Hepatocyte (in vitro differentiated cells): Measurements from ENCODE around the gene DHRS7C. TPM values are rescaled to one million over a fixed set of nuclear protein-coding genes. Genes with fewer than 3 reads are reported as not detected.

ENCODE experiments used
- DNase-seq: peaks from one replicate; pipeline ENCODE4 v3.0.0-alpha.2; 2016; ENCODE audit warnings: low spot score
- H2AFZ ChIP-seq: fragments of 200-600 bp; sonication (generic); 2 replicates; pipeline ENCODE4 v1.6.0; 2016; ENCODE audit warnings: antibody characterized with exemption, mild to moderate bottlenecking
- H3K27ac ChIP-seq: fragments of 200-600 bp; sonication (generic); 2 replicates; pipeline ENCODE4 v1.5.1; 2016; ENCODE audit warnings: mild to moderate bottlenecking
- H3K27me3 ChIP-seq: fragments of 200-600 bp; sonication (generic); 2 replicates; pipeline ENCODE4 v1.6.1; 2016
- H3K36me3 ChIP-seq: fragments of 200-600 bp; sonication (generic); replicated peaks from 2 replicates; pipeline ENCODE4 v1.5.1; 2016; ENCODE audit warnings: low read depth; ENCODE audit not compliant: insufficient read depth
- H3K4me1 ChIP-seq: fragments of 200-600 bp; sonication (generic); 2 replicates; pipeline ENCODE4 v1.5.1; 2016; ENCODE audit warnings: mild to moderate bottlenecking, moderate library complexity; ENCODE audit not compliant: insufficient read depth
- H3K4me2 ChIP-seq: fragments of 200-600 bp; sonication (generic); 2 replicates; pipeline ENCODE4 v1.6.0; 2016
- H3K4me3 ChIP-seq: fragments of 200-600 bp; sonication (generic); 2 replicates; pipeline ENCODE4 v1.5.1; 2016; ENCODE audit warnings: mild to moderate bottlenecking
- H3K79me2 ChIP-seq: fragments of 200-600 bp; sonication (generic); 2 replicates; pipeline ENCODE4 v1.6.0; 2017; ENCODE audit warnings: mild to moderate bottlenecking
- H3K9me2 ChIP-seq: fragments of 200-600 bp; sonication (generic); replicated peaks from 2 replicates; pipeline ENCODE4 v1.6.0; 2017; ENCODE audit warnings: mild to moderate bottlenecking; ENCODE audit not compliant: insufficient read depth
- H3K9me3 ChIP-seq: fragments of 200-600 bp; sonication (generic); 2 replicates; pipeline ENCODE4 v1.5.1; 2016; ENCODE audit warnings: low read depth, mild to moderate bottlenecking
- H4K20me1 ChIP-seq: fragments of 200-600 bp; sonication (generic); 2 replicates; pipeline ENCODE4 v1.6.0; 2016; ENCODE audit warnings: mild to moderate bottlenecking; ENCODE audit not compliant: insufficient read depth, poor library complexity, severe bottlenecking
- EZH2 ChIP-seq: fragments of 200-600 bp; sonication (generic); IDR thresholded peaks from 2 replicates; pipeline ENCODE4 v1.6.1; 2016; ENCODE audit warnings: antibody characterized with exemption, mild to moderate bottlenecking, borderline replicate concordance
- EZH2phosphoT487 ChIP-seq: fragments of 200-600 bp; sonication (generic); IDR thresholded peaks from one replicate; pipeline ENCODE4 v1.6.1; 2018; ENCODE audit warnings: antibody characterized with exemption, mild to moderate bottlenecking, low read depth, moderate library complexity; ENCODE audit not compliant: unreplicated experiment, severe bottlenecking
- WGBS: methylation state at CpG from one replicate; pipeline ENCODE4 v1.1.6; 2016; ENCODE audit warnings: low lambda C conversion rate; ENCODE audit errors: missing lambda C conversion rate; 5-methylcytosine and 5-hydroxymethylcytosine counted together
- polyA plus RNA-seq: library from polyadenylated mRNA; unstranded; fragments of >200 nt; fragmentation: Nextera tagmentation; extraction: Ambion mirVana; gene quantifications from 2 replicates; pipeline ENCODE4 v1.2.1, GENCODE V29; 2016
- total RNA-seq: library from RNA; depleted of rRNA; stranded (reverse); fragments of >200 nt; gene quantifications from 2 replicates; pipeline ENCODE4 v1.2.3, GENCODE V29; 2014
- TF ChIP-seq, protein P1 (sequence below): fragments of 200-600 bp; sonication (generic); IDR thresholded peaks from 2 replicates; pipeline ENCODE4 v1.5.1; 2016; ENCODE audit warnings: antibody characterized with exemption, mild to moderate bottlenecking; ENCODE audit not compliant: poor library complexity

DHRS7C gene
- total and polyA plus RNA-seq, 2 experiments from 2014 or later = 0.19 TPM; not detected in 1

DNA sequence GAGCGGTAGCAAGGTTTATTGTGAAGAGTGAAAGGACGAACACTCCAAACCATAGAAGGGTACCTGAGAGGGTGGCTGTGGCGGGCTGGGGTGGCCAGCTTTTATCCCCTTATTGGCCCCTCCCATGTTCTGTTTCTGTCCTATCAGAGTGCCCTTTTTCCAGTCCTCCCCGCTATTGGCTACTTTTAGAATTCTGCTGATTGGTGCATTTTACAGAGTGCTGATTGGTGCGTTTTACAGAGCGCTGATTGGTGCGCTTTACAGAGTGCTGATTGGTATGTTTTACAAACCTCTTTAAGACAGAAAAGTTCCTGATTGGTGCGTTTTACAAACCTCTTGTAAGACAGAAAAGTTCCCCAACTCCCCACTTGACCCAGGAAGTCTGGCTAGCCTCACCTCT, 18.0 kb upstream of the DHRS7C start:
- no peak overlapping the region for H3K27ac ChIP-seq
- H3K4me1 ChIP-seq = no peaks in the 10 kb centered on the region
- 93% methylated on average over 8 of the region's 8 CpGs for WGBS
- no peaks in the 10 kb centered on the region for H3K79me2 ChIP-seq
- H3K27me3 ChIP-seq = no peaks in the 10 kb centered on the region
- no peak overlapping the region for H2AFZ ChIP-seq
- no peak overlapping the region for H3K4me3 ChIP-seq
- no peak for TF ChIP-seq EZH2
- TF ChIP-seq, protein P1, sequence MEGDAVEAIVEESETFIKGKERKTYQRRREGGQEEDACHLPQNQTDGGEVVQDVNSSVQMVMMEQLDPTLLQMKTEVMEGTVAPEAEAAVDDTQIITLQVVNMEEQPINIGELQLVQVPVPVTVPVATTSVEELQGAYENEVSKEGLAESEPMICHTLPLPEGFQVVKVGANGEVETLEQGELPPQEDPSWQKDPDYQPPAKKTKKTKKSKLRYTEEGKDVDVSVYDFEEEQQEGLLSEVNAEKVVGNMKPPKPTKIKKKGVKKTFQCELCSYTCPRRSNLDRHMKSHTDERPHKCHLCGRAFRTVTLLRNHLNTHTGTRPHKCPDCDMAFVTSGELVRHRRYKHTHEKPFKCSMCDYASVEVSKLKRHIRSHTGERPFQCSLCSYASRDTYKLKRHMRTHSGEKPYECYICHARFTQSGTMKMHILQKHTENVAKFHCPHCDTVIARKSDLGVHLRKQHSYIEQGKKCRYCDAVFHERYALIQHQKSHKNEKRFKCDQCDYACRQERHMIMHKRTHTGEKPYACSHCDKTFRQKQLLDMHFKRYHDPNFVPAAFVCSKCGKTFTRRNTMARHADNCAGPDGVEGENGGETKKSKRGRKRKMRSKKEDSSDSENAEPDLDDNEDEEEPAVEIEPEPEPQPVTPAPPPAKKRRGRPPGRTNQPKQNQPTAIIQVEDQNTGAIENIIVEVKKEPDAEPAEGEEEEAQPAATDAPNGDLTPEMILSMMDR = no peak
- TF ChIP-seq EZH2phosphoT487 = no peak
- no peaks in the 10 kb centered on the region for H4K20me1 ChIP-seq
- no peaks in the 10 kb centered on the region for H3K9me3 ChIP-seq
- H3K4me2 ChIP-seq = no peak overlapping the region
- no peaks in the 10 kb centered on the region for H3K9me2 ChIP-seq
- H3K36me3 ChIP-seq = no peaks in the 10 kb centered on the region
- no peak for DNase-seq

DNA sequence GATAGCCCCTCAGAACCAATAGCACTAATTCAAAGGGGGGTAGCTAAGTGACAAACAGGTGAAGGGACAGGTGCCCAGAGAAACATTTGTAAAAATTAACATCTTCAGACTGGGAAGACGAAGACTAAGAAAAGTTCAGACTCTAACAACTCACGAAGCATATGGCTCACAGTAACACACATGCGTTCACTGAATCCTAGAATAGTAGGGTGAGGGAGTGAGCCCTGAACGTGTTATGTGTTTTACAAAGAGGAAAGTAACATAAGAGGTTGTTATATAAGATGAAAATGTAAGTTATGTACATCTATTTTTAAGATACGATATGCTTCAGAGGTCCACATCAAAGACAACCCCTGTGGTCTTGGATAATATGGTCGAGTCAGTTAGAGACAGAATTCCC, 15.3 kb upstream of the DHRS7C start:
- no peak overlapping the region for H3K4me2 ChIP-seq
- 80% methylated on average over 6 of the region's 6 CpGs for WGBS

DNA sequence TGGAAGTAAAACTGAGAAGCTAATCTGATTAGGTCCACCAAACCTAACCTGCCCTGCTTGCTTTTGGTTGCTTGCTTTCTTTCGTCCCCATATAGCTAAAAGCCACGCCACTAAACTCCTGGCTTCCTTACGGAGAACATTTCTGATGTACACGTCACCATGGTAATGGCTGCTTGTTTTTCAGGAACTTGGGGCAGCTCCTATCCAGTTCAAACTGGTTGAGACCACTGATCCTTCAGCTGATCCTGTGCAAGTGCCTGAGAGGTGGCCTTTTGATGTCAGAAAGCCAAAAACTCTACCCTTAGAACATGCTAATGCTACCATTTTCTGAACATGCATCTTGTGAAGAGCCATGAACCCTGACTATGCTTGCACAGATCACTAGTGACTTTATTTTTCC, 14.4 kb upstream of the DHRS7C start:
- Histone ChIP-seq H3K4me3 (no peak overlapping the region), H3K79me2 (no peaks in the 10 kb centered on the region), H3K27ac (no peak overlapping the region), H3K27me3 (no peaks in the 10 kb centered on the region), H3K9me3 (no peaks in the 10 kb centered on the region), H3K4me1 (no peaks in the 10 kb centered on the region), H3K9me2 (no peaks in the 10 kb centered on the region), H3K36me3 (no peaks in the 10 kb centered on the region), H2AFZ (no peak overlapping the region), H4K20me1 (no peaks in the 10 kb centered on the region), H3K4me2 (no peak overlapping the region)
- WGBS = 64% methylated on average over 4 of the region's 4 CpGs
- no peak for TF ChIP-seq EZH2
- TF ChIP-seq, protein P1 = no peak
- TF ChIP-seq EZH2phosphoT487 = no peak
- DNase-seq = no peak

More for the DNA sequence above, 15.3 kb upstream of the DHRS7C start:
- H3K36me3 ChIP-seq = no peaks in the 10 kb centered on the region
- no peaks in the 10 kb centered on the region for H3K79me2 ChIP-seq
- H3K9me3 ChIP-seq = no peaks in the 10 kb centered on the region
- no peaks in the 10 kb centered on the region for H3K4me1 ChIP-seq
- no peak for TF ChIP-seq EZH2phosphoT487
- no peak for TF ChIP-seq EZH2
- TF ChIP-seq, protein P1 = no peak
- no peak overlapping the region for H3K27ac ChIP-seq
- DNase-seq = no peak
- no peaks in the 10 kb centered on the region for H3K9me2 ChIP-seq
- no peak overlapping the region for H3K4me3 ChIP-seq
- H3K27me3 ChIP-seq = no peaks in the 10 kb centered on the region
- H2AFZ ChIP-seq = no peak overlapping the region
- H4K20me1 ChIP-seq = no peaks in the 10 kb centered on the region

- H3K79me2 ChIP-seq = no peaks in the 10 kb centered on the region
- no peaks in the 10 kb centered on the region for H3K9me3 ChIP-seq
- H3K9me2 ChIP-seq = no peaks in the 10 kb centered on the region
- no peak overlapping the region for H3K4me2 ChIP-seq
- no peaks in the 10 kb centered on the region for H3K27me3 ChIP-seq
- DNase-seq = no peak
- no peak overlapping the region for H3K4me3 ChIP-seq
- WGBS = 85% methylated on average over 4 of the region's 4 CpGs
- TF ChIP-seq EZH2 (no peak), EZH2phosphoT487 (no peak)
- TF ChIP-seq, protein P1 = no peak
- no peaks in the 10 kb centered on the region for H3K36me3 ChIP-seq
- H2AFZ ChIP-seq = no peak overlapping the region
- no peaks in the 10 kb centered on the region for H4K20me1 ChIP-seq
- no peaks in the 10 kb centered on the region for H3K4me1 ChIP-seq
- no peak overlapping the region for H3K27ac ChIP-seq
Measured at GRCh38 chr17:9802697-9803096, 11.3 kb upstream of the DHRS7C start.
